KOPT-K1 (cell line): ENCODE data around the gene ZNF33B.
"Not testable (repeated sequence)": the region's sequence is repeated elsewhere in the genome, so short reads cannot be mapped to it uniquely, and the experiment has no call there.

Source experiments
- H3K27ac ChIP-seq: fragments of 200-600 bp; sonication (generic); 2 replicates; pipeline ENCODE4 v1.5.1; 2016; ENCODE audit warnings: antibody characterized with exemption, mild to moderate bottlenecking, low read depth, low read length; ENCODE audit not compliant: poor library complexity, severe bottlenecking
- H3K36me3 ChIP-seq: fragments of 200-600 bp; sonication (generic); 2 replicates; pipeline ENCODE4 v1.5.1; 2017; ENCODE audit warnings: antibody characterized with exemption, mild to moderate bottlenecking, low read length, moderate library complexity; ENCODE audit not compliant: insufficient read depth
- H3K9me3 ChIP-seq: fragments of 200-600 bp; sonication (generic); 2 replicates; pipeline ENCODE4 v1.5.1; 2017; ENCODE audit warnings: antibody characterized with exemption, low read length, mild to moderate bottlenecking; ENCODE audit not compliant: insufficient read depth, poor library complexity, severe bottlenecking

ZNF33B gene

GRCh38 chr10:42638055-42638820, at the start of gene ZNF33B:
Gene ZNF33B (minus strand): TSS chr10:42638570. CDS start chr10:42636928, 1,642 bp downstream.
- H3K9me3 ChIP-seq = no peaks in the 10 kb centered on the region
- H3K27ac ChIP-seq = peak within 1 kb of the TSS; percentile 92
- 0 out of 2 replicates have a peak, but pooled peaks cover 10% of the 10 kb centered on the region for H3K36me3 ChIP-seq

GRCh38 chr10:42684517-42684916, 46.1 kb upstream of the ZNF33B start:
- Histone ChIP-seq H3K9me3 (no peaks in the 10 kb centered on the region), H3K27ac (no peak overlapping the region), H3K36me3 (no peaks in the 10 kb centered on the region)

GRCh38 chr10:42680267-42680666, 41.9 kb upstream of the ZNF33B start:
- H3K27ac ChIP-seq = no peak overlapping the region
- peaks cover 9% of the 10 kb centered on the region for H3K9me3 ChIP-seq
- H3K36me3 ChIP-seq = no peaks in the 10 kb centered on the region

GRCh38 chr10:42665181-42665979, 27.0 kb upstream of the ZNF33B start:
- not testable (repeated sequence) for H3K9me3 ChIP-seq, H3K36me3 ChIP-seq, H3K27ac ChIP-seq

GRCh38 chr10:42654419-42654818, 16.0 kb upstream of the ZNF33B start:
- no peaks in the 10 kb centered on the region for H3K9me3 ChIP-seq
- H3K27ac ChIP-seq = no peak overlapping the region
- H3K36me3 ChIP-seq = no peaks in the 10 kb centered on the region

GRCh38 chr10:42652858-42653257, 14.5 kb upstream of the ZNF33B start:
- no peaks in the 10 kb centered on the region for H3K9me3 ChIP-seq
- no peaks in the 10 kb centered on the region for H3K36me3 ChIP-seq
- no peak overlapping the region for H3K27ac ChIP-seq

GRCh38 chr10:42650374-42650773, 12.0 kb upstream of the ZNF33B start:
- H3K36me3 ChIP-seq = no peaks in the 10 kb centered on the region

GRCh38 chr10:42648512-42648911, 10.1 kb upstream of the ZNF33B start:
- H3K36me3 ChIP-seq = no peaks in the 10 kb centered on the region
- no peak overlapping the region for H3K27ac ChIP-seq
- H3K9me3 ChIP-seq = no peaks in the 10 kb centered on the region

More at GRCh38 chr10:42650374-42650773, 12.0 kb upstream of the ZNF33B start:
- Histone ChIP-seq H3K9me3 (no peaks in the 10 kb centered on the region), H3K27ac (no peak overlapping the region)

GRCh38 chr10:42646687-42647640, 8.6 kb upstream of the ZNF33B start:
- no peaks in the 10 kb centered on the region for H3K9me3 ChIP-seq
- H3K27ac ChIP-seq = no peak overlapping the region
- no peaks in the 10 kb centered on the region for H3K36me3 ChIP-seq

GRCh38 chr10:42646214-42646613, 7.8 kb upstream of the ZNF33B start:
- no peaks in the 10 kb centered on the region for H3K9me3 ChIP-seq
- H3K36me3 ChIP-seq = no peaks in the 10 kb centered on the region
- H3K27ac ChIP-seq = no peak overlapping the region

- H3K9me3 ChIP-seq = no peaks in the 10 kb centered on the region
- no peaks in the 10 kb centered on the region for H3K36me3 ChIP-seq
- H3K27ac ChIP-seq = no peak overlapping the region
Observed at GRCh38 chr10:42645516-42645915, 7.1 kb upstream of the ZNF33B start.

GRCh38 chr10:42645103-42645502, 6.7 kb upstream of the ZNF33B start:
- Histone ChIP-seq H3K9me3 (no peaks in the 10 kb centered on the region), H3K36me3 (no peaks in the 10 kb centered on the region), H3K27ac (no peak overlapping the region)

GRCh38 chr10:42640610-42641229, 2.4 kb upstream of the ZNF33B start:
- Histone ChIP-seq H3K9me3 (no peaks in the 10 kb centered on the region), H3K27ac (no peak overlapping the region)

GRCh38 chr10:42638821-42639270, 476 bp upstream of the ZNF33B start:
- no peaks in the 10 kb centered on the region for H3K9me3 ChIP-seq
- peak overlapping the region; percentile 92 for H3K27ac ChIP-seq
- H3K36me3 ChIP-seq = 0 out of 2 replicates have a peak, but pooled peaks cover 8% of the 10 kb centered on the region

More at GRCh38 chr10:42640610-42641229, 2.4 kb upstream of the ZNF33B start:
- no peaks in the 10 kb centered on the region for H3K36me3 ChIP-seq
